Cardiac muscle cell (in vitro differentiated cells and primary cell): ENCODE results near the gene PLA2G4A. TPM values are rescaled to one million over a fixed set of nuclear protein-coding genes. Genes with fewer than 3 reads are reported as not detected.
A peak's percentile ranks its signal among the peaks of the same experiment; 100 is the strongest.

Experiments
- DNase-seq, 2 donors: peaks; one replicate each; pipeline versions ENCODE4 v3.0.0 to v3.0.0-alpha.2; 2010 to 2017; ENCODE audit warnings: low read depth in 1 of 2, low spot score in 1 of 2
- H3K27ac ChIP-seq: fragments of 200-600 bp; sonication (generic); 2 replicates; pipeline ENCODE4 v1.5.1; 2016
- H3K27me3 ChIP-seq: fragments of 200-600 bp; sonication (generic); 2 replicates; pipeline ENCODE4 v1.6.0; 2016; ENCODE audit warnings: control low read depth
- H3K36me3 ChIP-seq: fragments of 200-600 bp; sonication (generic); 2 replicates; pipeline ENCODE4 v1.5.1; 2016; ENCODE audit warnings: control low read depth
- H3K4me1 ChIP-seq: fragments of 200-600 bp; sonication (generic); 2 replicates; pipeline ENCODE4 v1.8.1; 2017; ENCODE audit warnings: low read depth, mild to moderate bottlenecking, mixed run types
- H3K4me3 ChIP-seq: fragments of 200-600 bp; sonication (generic); 2 replicates; pipeline ENCODE4 v1.5.1; 2016; ENCODE audit warnings: mild to moderate bottlenecking
- H3K9me3 ChIP-seq: fragments of 200-600 bp; sonication (generic); 2 replicates; pipeline ENCODE4 v1.5.1; 2017; ENCODE audit warnings: low read depth, mild to moderate bottlenecking, control low read depth
- polyA plus RNA-seq: library from polyadenylated mRNA; unstranded; fragments of >200 nt; fragmentation: Nextera tagmentation; extraction: Ambion mirVana; gene quantifications from 2 replicates; pipeline ENCODE4 v1.2.1, GENCODE V29; 2016
- total RNA-seq: library from RNA; depleted of rRNA; stranded (reverse); fragments of >200 nt; gene quantifications from 2 replicates; pipeline ENCODE4 v1.2.3, GENCODE V29; 2016
- TF ChIP-seq, protein P1 (sequence below): IDR thresholded peaks from 2 replicates; pipeline ENCODE4 v1.5.1; 2012; ENCODE audit warnings: low read depth, mild to moderate bottlenecking, low read length

PLA2G4A gene
- total and polyA plus RNA-seq, 2 experiments from 2014 or later: 0.09 TPM; not detected in 1

DNA sequence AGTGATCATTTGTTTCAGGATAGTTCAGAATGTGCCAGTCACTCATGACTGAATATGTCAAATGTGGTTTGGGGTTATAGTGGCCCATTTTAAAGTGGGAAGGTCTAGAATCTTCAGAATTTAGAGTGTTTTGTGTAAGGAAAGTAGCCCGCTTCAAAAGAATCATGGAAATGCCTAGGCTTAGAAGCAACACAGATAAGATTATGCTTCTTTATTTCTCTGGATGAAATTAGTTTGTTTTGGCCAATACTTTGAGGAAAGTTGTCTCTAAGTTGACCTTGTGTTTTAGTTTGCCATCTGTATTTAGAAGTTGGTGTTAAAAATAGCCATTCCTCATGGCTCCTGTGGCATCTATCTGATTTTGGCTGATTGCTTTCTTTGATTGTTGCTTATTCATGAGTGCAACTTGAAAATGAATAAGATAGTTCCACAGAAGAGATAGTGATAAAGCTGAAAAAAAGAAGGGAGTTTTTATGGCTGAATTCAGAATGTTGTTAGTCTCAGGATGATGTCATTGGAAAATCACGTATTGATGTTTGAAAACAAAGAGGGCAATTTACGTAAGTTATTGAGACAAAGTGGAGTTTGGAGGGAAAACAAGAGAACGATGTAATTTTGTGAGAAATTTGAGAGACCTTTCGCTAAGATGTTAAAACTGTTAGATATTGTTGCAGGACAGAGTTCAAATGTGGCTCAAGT lies 71.9 kb downstream of the PLA2G4A start:
- Histone ChIP-seq H3K4me3 (no peak overlapping the region), H3K27me3 (no peaks in the 10 kb centered on the region), H3K36me3 (no peaks in the 10 kb centered on the region), H3K4me1 (no peaks in the 10 kb centered on the region), H3K9me3 (no peaks in the 10 kb centered on the region), H3K27ac (no peak overlapping the region)
- TF ChIP-seq, protein P1, sequence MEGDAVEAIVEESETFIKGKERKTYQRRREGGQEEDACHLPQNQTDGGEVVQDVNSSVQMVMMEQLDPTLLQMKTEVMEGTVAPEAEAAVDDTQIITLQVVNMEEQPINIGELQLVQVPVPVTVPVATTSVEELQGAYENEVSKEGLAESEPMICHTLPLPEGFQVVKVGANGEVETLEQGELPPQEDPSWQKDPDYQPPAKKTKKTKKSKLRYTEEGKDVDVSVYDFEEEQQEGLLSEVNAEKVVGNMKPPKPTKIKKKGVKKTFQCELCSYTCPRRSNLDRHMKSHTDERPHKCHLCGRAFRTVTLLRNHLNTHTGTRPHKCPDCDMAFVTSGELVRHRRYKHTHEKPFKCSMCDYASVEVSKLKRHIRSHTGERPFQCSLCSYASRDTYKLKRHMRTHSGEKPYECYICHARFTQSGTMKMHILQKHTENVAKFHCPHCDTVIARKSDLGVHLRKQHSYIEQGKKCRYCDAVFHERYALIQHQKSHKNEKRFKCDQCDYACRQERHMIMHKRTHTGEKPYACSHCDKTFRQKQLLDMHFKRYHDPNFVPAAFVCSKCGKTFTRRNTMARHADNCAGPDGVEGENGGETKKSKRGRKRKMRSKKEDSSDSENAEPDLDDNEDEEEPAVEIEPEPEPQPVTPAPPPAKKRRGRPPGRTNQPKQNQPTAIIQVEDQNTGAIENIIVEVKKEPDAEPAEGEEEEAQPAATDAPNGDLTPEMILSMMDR: no peak
- peak in 1 of 2 donors; percentile 17 for DNase-seq

DNA sequence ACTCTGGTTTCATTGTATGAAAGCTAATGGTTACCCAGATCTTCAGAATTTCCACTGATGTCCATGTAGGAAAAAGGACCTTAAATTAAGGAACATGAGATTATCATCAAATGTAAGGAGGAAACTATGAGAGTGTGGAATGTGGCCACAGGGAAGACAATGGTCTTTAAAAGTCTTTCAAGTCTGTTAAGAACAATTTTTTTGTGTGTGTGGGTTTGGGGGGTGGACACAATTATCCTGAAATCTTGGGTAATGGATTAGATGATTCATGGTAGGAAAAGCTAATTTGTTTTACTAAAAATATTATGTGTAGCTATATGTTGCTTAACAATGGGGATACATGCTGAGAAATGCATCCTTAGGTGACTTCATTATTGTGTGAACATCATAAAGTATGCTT lies 72.9 kb downstream of the PLA2G4A start:
- no peak for DNase-seq
- Histone ChIP-seq H3K27me3 (no peaks in the 10 kb centered on the region), H3K4me1 (no peaks in the 10 kb centered on the region), H3K36me3 (no peaks in the 10 kb centered on the region), H3K4me3 (no peak overlapping the region), H3K9me3 (no peaks in the 10 kb centered on the region), H3K27ac (no peak overlapping the region)
- TF ChIP-seq, protein P1: no peak

- H3K4me3 ChIP-seq: no peak overlapping the region
- no peaks in the 10 kb centered on the region for H3K36me3 ChIP-seq
- TF ChIP-seq, protein P1: no peak
- no peak overlapping the region for H3K27ac ChIP-seq
- no peak for DNase-seq
- H3K4me1 ChIP-seq: no peaks in the 10 kb centered on the region
- no peaks in the 10 kb centered on the region for H3K27me3 ChIP-seq
- no peaks in the 10 kb centered on the region for H3K9me3 ChIP-seq
Observed at GRCh38 chr1:186903374-186904136, 74.8 kb downstream of the PLA2G4A start.

DNA sequence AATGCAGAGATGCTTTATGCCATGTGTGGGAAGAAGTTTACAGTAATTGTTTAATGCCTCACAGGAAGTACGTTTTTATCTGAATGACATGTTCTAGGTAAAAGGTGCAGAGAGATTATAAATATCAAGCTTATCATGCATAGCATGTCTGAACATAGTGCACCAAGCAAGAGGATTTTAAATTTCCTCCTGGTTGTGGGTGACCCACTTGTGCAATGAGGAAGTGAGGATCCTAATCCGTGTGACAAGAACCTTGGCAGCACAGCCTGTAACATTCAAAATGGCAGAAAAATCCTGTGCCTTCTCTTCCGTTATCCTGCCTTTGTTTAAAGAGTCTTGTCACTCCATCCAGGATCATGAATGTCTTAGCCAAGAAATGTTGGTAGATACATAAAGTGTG lies 75.6 kb downstream of the PLA2G4A start:
- Histone ChIP-seq H3K27me3 (no peaks in the 10 kb centered on the region), H3K4me1 (no peaks in the 10 kb centered on the region), H3K4me3 (no peak overlapping the region), H3K36me3 (no peaks in the 10 kb centered on the region), H3K27ac (no peak overlapping the region), H3K9me3 (no peaks in the 10 kb centered on the region)
- TF ChIP-seq, protein P1: no peak
- no peak for DNase-seq

DNA sequence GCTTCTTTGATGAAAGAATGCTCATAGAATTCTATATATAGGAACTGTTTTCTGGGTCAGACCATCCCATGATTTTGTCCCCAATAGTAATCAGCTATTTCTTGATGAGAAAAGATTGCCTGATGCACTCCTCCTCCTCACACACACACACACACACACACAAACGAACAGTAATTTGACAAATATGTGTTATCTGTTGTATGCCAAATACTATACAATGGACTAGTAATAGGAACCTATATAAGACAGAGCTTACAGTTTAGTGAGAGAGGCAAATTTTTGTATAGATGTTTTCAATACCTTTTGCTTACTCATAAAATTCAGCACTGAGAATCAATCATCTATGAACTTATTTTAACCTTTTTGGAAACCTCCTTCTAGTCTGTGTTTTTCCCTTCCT lies 76.8 kb downstream of the PLA2G4A start:
- DNase-seq: no peak
- TF ChIP-seq, protein P1: no peak

More for the DNA sequence above, 76.8 kb downstream of the PLA2G4A start:
- H3K36me3 ChIP-seq: no peaks in the 10 kb centered on the region
- no peaks in the 10 kb centered on the region for H3K9me3 ChIP-seq
- H3K4me3 ChIP-seq: no peak overlapping the region
- no peaks in the 10 kb centered on the region for H3K4me1 ChIP-seq
- H3K27me3 ChIP-seq: no peaks in the 10 kb centered on the region
- H3K27ac ChIP-seq: no peak overlapping the region
